HFF-Myc (cell line): Measurements from ENCODE around the gene GLP2R.

Source experiments
- DNase-seq: peaks from one replicate; pipeline ENCODE4 v3.0.0-alpha.2; 2011; ENCODE audit warnings: low read depth; ENCODE audit errors: extremely low read depth
- H3K4me3 ChIP-seq: replicated peaks from 2 replicates; pipeline ENCODE4 v1.5.1; 2011; ENCODE audit warnings: low read depth, mild to moderate bottlenecking, control low read depth, low read length
- CTCF ChIP-seq: IDR thresholded peaks from 2 replicates; pipeline ENCODE4 v1.5.1; 2012; ENCODE audit warnings: mild to moderate bottlenecking, low read depth, low read length, control low read depth; ENCODE audit errors: missing control alignments

GLP2R gene

DNA sequence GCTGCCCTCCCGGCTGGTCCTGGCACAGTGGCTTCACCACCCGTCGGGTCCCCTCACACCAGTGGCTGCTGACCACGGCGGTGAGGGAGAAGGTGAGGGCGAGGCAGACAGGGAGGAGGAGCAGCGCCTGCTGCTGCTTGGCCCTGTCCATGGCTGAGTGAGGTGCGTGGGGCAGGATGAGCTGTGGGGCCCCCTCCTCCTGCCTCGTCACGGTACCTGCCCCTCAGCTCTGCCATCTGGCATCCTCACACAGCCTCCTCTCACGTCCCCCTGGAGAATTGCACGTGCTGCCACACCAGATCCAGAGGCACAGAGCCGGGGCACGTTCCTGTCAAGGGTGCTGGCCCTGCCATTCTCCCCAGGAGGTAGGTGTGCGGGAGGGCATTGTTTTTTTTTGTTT, 3.8 kb upstream of the GLP2R start, which contains the start of gene GSG1L2:
GSG1L2 (minus strand) TSS at position 159 of the 400 bp plus-strand sequence; CDS start at position 151, 8 bp downstream.
- DNase-seq = no peak
- TF ChIP-seq CTCF = no peak
- no peak within 1 kb of the TSS for H3K4me3 ChIP-seq

DNA sequence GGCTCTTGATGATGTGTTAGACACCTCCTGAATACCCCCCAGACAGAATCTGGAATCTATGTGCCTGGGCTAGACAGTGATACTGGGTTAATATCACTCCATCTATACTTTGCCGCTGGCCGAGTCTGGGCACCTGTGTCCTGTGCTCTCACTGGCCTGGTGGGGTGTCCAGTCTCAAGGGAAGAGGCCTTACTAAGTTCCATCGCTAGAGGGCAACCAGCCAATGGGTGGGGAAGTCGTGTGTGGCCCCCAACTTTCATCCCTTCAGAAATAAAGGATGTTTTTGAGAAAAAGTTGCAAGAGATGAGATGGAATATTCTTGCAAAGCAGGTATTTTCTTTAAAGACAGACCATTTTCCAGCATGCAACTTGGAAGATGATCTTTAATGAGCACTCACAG, 1.6 kb upstream of the GLP2R start:
- no peak overlapping the region for H3K4me3 ChIP-seq
- DNase-seq = no peak
- TF ChIP-seq CTCF = peak; percentile 26

DNA sequence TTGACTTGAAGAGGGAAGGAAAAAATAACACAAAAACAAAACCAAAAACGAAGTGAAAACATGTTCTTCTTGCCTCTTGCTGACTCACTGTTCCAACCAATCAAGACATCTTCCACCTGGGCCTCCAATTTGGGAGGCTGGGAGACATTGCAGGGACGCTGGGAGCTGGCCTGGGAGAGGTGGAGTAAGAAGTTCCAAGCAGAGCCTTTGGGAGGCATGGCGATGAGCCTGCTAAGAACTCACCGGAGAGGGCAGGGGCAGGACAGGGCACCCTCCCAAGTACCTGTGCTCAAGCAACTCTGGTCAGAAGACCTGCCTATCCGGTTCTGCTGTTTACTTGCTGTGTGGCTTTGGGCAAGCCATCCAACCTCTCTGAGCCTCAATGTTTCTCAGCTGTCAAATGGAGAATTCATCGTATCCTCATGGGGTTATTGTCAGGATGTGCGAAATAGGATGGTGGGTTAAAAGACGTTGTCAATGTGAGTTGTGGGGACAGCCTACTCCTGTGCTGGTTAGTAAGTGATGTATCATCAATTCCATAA, 856 bp upstream of the GLP2R start:
- DNase-seq = no peak
- no peak for TF ChIP-seq CTCF
- no peak overlapping the region for H3K4me3 ChIP-seq

DNA sequence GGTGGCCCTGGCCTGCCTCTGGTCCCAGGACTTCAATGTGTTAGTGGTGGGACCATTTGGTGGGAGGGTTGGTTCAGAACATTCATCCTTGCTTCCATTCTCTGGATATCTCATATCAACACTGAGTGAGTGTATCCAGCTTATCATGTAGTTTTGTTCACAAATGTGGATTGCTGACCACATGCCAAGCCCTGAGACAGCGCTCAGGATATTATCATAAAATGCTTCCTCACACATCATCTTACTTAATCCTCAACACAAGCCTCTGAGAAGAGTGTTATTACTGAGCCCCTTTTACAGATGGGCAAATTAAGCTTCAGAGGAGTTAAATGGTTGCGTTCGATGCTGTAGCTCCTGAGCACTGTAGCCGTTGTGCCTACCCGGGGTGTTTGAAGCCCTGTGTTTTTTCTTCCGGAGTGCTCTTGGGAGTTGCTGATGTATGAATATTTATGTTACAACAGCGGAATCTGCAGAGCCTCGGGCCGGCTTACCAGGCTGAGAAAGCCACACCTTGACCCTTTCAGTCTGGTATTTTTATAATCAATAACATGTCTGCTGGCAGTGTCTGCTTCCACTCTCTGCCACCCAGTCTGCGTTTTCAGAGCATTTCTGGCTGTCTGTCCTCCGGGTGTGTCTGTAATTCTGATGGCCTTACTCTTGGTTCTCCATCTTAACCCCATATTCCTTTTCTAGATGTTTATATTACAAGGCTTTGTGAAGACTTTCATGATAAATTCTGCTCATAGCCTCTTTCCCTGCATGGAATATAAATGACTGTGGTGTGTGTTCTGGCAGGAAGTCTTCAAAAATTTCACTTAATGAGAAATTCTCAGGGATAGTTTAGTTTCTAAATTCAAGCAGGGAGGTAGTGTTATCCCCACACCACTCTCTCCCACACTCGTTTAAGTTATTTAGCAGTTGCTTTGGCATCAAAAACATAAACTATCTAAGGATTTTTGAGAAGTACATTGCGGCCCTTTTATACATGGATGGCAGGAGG, 2.9 kb downstream of the GLP2R start:
- no peak for TF ChIP-seq CTCF
- DNase-seq = no peak
- H3K4me3 ChIP-seq = no peak overlapping the region

DNA sequence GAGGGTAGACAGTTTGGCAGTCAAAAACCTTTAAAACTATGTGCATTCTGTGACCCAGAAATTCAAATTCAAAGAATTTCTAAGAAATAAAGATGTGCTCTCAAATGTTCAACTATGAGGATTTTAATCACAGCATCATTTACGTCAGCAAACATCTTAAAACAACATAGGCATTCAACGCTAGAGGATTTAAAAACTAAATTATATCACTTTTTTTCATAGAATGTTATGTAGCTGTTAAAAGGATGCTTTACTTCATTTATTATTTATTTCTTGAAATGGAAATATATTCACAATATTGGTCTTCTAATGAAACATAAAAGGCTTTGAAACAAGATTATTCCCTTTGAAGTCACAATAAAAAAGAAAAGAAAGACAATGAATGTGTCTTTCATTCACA, 3.6 kb downstream of the GLP2R start:
- TF ChIP-seq CTCF = no peak
- no peak for DNase-seq
- H3K4me3 ChIP-seq = no peak overlapping the region

DNA sequence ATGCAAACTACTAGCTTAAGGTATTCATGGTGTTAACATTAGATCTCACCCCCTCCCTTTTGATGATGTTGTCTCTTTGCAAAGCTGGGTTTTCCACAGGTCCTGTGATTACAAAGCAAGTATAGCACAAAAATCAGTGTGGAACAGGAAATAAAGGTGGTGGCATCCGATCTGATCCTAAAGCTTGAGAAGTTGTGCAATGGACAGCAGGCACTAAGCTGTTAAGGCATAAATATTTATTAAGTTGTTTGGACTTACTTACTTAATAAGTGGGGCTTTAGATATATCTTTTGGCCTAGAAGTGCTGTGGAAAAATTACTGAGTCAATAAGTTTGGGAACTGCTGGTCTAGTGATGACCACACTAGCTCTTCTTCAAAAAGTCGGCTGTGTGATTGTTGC, 5.0 kb downstream of the GLP2R start:
- H3K4me3 ChIP-seq = no peak overlapping the region
- DNase-seq = no peak

More for the DNA sequence above, 5.0 kb downstream of the GLP2R start:
- no peak for TF ChIP-seq CTCF
